HUDEP-2 (cell line): Measurements from ENCODE around the gene SLC35B1.

ENCODE experiments used
- DNase-seq, 76 experiments: peaks; one replicate each; lab custom pipeline; 2025; ENCODE audit not compliant: unreplicated experiment in 76 of 76; lab: John Stamatoyannopoulos, UW

SLC35B1 gene, protein sequence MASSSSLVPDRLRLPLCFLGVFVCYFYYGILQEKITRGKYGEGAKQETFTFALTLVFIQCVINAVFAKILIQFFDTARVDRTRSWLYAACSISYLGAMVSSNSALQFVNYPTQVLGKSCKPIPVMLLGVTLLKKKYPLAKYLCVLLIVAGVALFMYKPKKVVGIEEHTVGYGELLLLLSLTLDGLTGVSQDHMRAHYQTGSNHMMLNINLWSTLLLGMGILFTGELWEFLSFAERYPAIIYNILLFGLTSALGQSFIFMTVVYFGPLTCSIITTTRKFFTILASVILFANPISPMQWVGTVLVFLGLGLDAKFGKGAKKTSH

DNA sequence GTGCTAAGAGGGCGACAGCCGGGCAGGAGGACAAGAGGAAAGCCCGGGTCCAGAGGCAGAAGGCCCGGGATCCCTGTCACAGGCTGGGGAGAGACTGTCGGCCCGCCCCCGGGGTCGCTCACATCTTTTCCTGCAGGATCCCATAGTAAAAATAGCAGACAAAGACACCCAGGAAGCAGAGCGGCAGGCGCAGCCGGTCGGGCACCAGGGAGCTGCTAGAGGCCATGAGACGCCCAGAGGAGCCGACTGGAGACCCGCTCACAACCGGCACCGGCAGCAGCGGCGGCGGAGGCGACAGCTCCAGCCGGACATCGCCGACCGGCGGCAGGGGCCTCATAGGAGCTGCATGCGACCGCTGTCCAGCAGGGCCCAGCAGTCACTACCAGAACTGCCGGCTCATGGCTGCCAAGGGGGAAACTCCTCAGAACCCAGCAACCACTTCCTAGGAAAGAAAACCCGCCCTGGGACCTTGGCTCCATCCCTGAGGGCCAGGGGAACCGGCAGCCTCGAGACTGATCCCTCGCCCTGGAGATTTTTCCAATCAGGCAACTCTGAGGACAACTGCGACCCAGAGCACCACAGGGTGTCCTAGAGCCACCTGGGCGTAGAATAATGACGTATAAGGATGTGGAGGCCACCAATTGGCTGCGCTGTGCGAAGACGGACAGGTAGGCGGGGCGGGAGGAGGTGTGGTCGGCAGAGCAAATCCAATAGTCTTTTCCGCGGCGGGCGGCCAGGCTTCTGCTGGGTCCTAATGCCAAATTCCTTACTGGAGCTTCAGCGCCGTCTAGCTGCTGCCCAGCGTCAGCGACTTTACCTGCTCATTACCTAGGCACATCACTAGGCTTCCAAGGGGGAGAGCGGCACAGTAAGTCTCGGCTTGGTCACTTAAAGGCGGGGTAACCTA is at the start of gene SLC35B1:
Gene SLC35B1 (minus strand): TSS at position 357 of the 907 bp plus-strand sequence. CDS start 131 bp downstream, at position 226.
- peak; percentile 42 to 99 (median 97) for DNase-seq

DNA sequence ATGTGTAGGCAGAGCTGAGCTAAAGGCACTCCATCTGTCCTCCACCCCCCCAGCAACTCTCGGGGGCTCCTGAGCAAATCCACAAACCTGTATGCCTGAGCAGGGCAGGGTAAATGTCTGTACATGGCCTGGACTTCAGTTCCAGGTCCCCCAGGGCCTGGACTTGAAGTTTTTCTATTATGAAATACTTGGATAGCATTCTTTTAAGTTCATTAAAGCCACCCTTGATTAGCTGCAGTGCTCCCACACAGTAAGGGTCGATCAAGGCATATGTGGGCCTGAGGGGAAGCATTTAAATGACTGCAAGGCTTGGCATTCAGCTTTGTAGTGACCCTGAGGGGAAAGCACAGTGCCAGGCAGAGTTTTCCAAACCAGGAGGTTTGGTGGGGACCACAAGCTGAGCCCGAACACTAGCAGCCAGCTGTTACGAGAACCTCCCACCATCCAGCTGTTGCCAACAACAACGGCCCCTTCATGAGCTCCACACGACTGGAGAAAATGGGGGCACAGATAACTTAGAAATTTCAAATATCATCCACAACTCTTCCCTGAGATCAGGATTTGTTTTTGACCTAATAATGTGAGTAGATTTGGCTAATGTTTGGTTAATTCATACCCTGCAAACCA is 49.5 kb upstream of the SLC35B1 start:
- DNase-seq: no peak

DNA sequence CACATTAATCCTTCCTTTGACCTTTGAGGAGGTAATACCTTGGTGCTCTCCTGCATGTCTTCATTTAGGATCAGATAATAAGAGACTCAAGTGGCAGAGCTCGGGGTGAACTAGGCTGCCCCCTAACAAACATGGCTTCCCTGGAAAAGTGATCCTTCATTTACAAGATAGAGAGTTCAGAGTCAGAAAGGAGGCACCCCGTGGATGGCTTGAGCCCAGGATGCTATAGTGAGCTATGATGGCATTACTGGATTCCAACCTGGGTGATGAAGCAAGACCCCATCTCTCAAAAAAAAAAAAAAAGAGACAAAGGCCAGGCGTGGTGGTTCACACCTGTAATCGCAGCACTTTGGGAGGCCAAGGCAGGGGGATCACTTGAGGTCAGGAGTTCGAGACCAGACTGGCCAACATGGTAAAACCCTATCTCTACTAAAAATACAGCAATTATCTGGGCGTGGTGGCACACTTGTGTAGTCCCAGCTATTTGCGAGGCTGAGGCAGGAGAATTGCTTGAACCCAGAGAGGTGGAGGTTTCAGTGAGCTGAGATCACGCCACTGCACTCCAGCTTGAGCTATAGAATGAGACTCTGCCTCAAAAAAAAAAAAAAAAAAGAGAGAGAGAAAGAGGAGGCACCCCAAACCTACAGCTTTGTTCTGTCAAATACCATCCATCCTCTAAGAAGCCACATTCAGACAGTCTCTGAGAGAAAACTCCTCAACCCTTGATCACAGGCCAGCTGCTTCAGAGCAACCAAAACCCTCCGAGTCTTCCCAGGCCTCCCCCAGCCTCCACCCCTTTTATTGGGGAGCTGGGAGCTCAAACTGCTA is 48.8 kb upstream of the SLC35B1 start:
- peak in 2 of 76 experiments; percentile 19 for DNase-seq

DNA sequence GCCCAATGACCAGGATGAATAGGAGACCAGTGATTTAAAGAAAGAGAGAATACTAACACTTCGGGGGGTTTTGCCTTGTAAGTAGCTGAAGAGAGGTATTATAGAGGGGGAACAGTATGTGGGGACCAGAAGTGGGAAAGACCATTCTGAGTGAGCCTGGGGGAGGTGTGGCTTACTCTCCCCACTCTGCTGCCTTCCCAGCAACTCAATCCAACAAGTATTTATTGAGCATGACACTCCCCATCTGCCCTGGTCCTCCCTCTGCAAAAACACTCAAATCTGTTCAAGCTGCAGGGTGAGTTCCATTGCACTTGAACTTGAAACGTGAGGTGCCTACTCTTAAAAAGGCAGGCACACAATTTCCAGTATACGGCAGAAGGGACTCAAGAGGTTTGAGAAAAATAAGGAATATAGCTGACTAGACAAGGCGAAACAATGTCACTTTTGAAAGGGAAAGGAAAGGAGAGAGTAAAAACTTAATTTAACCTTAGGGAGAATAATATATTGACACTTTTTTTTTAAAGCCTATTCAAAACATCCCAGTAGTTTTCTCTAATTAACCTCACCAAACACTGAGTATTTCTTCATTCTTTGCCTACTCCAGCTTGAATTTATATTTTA is 48.0 kb upstream of the SLC35B1 start:
- no peak for DNase-seq

DNA sequence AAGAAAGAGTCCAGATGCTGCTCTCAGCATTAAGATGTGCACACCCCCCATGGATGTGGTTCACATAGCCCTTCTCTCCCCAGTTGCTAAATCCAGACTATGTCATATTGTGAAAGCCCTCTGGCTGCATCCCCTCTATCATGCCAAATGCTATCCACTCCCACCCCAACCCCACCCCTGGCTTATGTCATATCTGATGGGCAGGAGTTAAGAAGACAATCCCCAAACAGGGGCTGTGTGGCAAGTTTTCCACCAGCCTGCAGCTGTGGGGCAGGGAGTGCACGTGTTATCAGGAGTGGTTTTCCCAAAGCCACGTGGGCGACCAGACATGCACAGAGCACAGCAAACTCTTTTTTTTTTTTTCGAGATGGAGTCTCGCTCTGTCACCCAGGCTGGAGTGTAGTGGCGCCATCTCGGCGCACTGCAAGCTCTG is 46.2 kb upstream of the SLC35B1 start:
- DNase-seq: peak in 71 of 76 experiments; percentile 20 to 86 (median 61)

DNA sequence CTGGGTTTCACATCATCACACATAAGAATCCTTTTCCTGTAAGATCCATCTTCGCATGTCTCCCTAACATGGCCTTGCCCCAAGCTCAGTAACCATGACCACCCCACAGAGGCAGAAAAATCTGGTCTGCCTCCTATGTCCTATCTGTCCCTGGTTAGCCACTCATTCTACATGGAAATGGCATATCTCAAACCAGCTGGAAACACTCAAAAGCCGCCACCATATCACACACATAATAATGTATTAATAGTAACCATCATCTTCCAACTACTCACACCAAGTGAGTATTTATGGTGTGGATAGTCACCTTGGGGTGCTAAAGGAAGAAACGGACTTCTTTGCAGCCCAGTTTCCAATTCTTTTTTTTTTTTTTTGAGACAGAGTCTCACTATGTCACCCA is 44.7 kb upstream of the SLC35B1 start:
- no peak for DNase-seq

DNA sequence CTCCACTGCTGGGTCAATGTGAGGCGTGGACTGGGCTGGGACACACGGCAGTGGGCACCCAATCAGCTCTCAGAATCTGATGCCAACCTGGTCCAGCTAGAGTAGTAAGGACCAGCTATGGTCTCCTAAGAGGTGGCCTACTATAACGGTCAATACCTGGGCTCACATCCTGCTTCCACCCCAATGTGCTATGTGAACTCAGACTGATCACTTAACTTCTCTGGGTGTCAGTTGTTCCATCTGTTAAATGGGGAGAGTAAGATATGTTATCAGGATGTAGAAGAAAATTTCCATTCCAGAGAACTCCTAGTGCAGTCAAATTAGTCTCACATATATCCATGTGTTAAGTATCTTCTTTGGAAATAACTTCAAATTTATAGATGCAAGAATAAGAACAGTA is 42.0 kb upstream of the SLC35B1 start:
- DNase-seq: no peak

DNA sequence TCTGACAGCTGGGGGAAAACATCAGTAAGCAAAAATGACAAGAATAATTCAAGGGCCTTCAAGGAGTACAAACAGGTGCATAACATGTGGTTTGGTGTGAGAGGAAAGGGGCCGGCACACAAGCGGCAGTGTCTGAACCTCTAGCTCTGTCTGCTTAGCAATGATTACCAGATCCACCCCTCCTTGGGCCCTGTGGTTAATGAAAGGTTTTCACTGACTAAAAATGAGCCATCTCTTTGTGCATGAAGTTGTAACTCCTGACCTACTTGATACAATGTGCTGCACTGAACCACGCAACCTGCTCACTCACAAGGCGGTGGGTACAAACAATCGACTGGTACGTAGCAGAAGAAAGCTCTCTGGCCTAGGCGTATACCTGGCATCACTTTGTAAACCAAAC is 41.0 kb upstream of the SLC35B1 start:
- DNase-seq: peak in 2 of 76 experiments; percentile 9 to 10

DNA sequence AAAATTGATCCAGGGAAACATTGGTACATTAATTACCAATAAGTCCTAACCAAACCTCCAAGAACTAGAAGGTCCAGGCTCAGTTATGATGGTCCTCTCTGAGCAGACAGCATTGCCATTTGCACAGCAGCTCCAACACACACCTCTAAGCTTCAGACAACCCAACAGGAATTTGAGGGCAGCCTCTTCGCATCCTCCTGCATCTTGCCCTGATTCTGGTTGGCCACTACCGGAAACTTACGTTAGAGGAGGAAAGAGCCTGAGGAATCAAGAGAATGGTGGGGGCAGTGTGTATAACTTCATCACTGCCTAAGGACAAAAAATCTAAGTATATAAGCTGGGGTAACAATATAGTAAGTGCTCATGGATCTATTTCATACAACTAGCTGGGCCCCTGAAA is 40.5 kb upstream of the SLC35B1 start:
- no peak for DNase-seq

DNA sequence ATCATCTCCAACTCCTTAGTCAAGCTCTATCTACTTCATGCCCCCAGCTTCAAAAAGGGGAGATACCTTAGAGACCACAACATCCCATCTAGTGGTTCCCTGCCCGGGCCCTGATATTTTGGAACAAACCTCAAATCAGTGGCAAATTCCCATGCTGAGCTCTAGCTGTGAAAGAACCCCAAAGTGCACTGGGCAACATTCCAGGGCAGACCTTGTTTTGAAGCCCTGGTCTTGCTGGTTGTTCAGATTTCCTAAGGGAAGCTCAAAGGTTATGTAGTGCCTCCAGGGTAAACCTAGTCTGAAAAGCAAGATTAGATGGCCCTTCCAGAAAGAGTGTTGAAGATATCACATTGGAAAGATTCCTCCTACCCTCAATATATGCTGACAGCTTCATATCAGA is 39.9 kb upstream of the SLC35B1 start:
- no peak for DNase-seq

DNA sequence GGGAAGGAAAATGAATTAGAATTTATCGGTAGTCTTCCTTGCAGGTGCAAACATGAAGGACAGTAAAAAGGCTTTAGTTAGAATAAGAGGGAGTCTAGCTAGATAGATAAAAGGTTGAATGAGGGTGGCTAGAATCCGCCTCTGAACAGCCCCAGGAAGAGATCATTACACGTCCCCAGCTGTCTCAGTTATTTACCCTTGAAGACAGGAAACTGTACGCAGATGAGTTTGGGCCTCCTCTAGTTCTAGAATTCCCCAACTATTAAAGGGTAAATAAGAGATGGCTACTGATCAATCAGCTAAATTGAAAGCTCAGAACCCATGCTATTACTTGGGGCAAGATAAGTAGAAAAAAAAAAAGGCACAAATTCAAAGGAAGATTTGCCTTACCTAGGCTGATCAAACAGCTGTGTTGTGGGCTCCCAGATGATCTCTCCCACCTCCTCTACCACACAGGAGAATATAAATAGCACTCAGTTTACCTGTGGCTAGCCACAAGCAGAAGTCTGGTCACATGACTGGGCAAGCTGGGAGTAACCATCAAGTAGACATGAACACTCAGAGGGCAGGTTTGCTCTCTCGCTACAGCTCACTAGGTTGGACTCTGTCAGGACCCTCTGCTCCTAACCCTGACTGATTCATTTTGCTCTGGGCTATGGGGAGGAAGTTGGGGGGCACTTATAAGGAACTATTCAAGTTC is 39.2 kb upstream of the SLC35B1 start:
- no peak for DNase-seq

DNA sequence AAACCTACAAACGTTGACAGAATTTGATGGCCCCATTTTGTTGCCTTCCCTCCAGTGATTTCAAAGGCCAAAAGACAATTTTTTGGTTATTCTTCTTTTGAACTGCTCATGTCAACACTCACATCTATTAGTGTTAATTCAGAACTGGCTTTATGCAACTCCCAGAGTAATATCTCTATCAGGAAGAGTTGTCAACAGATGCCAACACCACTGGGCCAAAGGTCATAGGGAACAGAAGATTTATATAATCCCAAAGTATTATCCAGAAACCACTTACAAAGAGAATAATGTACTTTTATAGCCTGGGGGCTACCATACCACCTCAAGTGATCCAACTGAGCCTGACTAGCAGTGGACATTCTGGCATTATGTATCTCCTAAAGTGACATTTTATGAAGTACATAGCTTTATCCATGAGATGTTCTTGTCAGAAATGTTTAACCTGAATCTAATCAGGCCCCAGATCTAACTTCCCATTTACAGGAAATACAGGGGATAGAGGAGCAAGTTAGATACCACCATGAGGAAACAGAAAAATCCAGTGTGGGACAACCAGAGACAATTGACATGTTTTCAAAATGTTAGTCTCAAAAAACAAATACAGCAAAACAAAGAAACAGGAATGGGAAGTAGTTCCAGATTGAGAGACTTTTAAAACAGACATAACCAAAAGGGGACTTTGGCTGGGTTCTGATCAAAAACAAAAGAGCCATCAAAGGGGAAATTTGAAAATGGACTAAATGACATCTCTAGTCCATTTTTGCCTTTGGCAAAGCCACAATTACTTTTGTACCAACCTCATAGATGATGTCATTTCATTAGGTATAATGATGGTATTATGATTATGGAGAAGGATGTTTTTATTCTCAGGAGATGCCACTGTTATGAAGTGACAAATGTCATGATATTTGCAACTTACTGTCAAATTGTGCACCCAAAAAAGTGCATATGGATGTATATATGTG is 37.7 kb upstream of the SLC35B1 start:
- DNase-seq: no peak

DNA sequence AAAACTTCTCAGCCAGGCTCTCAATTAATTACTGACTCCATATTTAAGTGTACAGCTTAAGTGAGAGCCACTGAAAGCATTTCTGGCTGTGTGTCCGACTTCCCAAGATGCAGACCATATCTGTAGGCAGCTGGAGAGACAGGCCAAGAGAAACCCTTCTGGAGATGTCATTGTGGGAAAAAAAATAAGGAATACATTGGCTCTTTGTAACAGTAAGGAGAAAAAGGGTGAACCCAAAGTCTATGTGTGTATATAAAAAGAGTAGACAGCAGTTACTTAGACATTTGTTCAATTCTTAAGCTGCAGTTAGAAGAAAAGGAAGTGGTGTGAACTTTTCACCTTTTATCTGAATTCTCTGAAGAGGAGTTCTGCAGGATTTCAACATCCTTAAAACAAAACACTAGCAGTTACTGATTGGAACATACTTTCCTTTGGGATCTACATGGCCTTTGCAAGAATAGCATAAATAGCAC is 34.4 kb upstream of the SLC35B1 start:
- DNase-seq: no peak

DNA sequence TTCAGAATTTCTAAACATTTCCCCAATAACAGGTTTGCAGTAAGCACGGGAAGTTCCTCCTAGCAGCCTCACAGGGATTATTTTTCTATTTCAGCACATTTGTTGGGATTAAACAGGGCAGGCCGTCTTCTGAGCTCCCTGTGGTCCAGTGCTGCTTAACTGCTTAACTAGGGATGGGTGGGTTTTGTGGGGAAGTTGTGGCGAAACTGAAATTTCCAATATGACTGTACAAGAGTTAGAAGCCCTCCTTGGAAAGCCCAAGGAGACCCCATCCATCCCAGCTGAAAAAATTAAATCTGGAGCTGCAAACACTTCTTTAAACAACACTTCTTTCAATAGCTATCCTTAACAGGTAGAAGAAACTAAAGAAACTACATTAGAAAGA is 33.9 kb upstream of the SLC35B1 start:
- DNase-seq: no peak

DNA sequence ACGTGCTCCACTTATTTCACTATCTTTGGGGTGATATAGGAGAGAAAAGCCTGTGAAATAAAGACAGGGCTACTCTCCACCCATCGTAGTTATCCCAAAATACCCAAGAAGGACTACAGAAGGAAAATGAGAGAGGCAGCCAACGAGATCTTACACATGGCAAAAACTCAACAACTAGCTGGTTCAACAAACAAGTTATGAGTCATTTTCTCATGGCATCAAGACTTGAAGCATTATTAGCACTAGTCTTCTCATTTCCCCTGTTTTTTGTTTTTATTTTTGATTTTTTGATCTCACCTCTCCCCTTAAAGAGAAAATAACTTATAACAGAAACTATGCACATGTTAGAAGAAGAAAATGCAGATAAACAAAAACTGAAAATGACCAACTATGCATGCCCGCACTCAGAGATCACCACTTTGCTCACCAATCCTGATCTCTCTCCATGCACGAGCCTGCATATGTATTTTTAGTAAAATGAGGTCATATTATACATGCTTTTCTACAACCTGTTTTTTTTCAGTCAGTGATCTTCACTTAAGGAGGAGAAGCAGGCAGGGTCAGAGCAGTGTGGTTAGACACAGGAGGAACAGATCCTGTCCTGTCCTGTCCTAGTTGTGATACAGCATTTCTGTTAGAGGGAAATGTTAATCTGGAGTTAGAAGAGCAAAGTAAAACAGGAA is 33.4 kb upstream of the SLC35B1 start:
- no peak for DNase-seq

DNA sequence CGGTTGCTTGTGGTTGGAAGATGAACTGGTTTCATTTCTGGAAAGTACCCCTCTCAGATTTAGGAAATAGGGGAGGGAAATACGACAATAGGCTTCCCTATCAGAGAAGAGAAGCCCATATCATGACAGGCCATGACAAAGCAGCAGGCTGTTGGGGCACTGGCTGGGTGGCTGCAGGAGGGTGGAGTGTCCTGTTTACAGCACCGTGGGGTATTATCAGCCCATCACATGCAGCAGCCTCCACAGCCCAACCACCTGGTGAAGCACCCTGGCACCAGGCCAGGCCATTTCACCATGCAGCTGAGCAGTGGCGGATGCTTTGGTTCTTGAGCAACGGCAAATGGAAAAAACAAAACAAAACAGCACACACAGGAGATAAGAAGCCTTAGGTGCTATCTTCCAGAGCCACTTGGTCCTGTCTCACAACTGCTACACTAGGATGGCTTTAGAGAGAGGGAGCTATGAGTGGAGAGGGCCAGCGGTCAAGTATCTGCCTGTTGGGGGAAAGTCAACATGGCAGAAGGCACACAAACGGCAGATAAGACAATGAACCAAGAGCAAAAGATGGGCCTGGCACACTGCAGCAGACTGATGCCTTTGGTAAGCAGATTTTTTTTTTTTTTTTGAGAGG is 32.0 kb upstream of the SLC35B1 start:
- peak in 75 of 76 experiments; percentile 76 to 100 (median 99) for DNase-seq
